Hematopoietic multipotent progenitor cell treated with erythropoietin and hydrocortisone succinate and interleukin-3 and kit ligand, for 8 days (in vitro differentiated cells): ENCODE results near the gene ZFP36L1.

Experiments used
- DNase-seq: peaks from one replicate; pipeline ENCODE4 v3.0.0-alpha.2; 2015

Gene ZFP36L1

DNA sequence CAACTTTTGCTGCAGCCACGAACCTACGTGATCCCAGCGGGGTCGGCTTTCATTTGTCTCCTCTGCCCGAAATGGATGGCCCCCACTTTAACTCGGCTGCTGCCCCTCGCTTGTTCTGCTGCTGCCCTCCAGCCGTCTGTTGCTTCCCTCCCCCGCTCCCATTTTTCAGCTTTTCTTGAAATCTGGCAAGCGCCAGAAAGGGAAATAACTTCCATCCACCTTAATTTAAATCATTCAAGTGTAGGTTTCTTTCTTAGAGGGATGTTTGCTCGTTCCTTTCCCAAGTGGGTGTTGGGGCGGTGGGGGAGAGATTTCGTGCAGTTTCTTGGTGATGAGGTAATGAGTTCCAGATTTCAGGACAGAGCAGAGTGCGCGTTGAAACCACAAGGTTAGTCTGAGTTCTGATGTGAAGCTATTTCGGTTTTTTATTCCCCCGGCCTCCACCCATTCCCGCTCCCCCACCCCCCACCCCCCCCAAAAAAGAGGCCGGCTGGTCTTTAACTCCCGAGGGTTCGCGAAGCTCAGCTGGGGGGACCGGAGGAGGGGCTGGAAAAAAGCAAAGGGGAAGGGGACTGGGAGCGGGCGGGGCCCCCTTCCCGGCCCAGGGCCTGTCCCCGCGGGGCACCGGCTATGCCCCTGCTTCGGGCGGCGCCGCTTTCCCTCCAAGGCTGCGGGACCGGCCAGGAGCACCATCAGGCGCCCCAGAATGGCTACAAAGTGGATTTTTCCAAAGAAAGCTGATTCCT is 2.2 kb upstream of the ZFP36L1 start:
- peak; percentile 62 for DNase-seq

DNA sequence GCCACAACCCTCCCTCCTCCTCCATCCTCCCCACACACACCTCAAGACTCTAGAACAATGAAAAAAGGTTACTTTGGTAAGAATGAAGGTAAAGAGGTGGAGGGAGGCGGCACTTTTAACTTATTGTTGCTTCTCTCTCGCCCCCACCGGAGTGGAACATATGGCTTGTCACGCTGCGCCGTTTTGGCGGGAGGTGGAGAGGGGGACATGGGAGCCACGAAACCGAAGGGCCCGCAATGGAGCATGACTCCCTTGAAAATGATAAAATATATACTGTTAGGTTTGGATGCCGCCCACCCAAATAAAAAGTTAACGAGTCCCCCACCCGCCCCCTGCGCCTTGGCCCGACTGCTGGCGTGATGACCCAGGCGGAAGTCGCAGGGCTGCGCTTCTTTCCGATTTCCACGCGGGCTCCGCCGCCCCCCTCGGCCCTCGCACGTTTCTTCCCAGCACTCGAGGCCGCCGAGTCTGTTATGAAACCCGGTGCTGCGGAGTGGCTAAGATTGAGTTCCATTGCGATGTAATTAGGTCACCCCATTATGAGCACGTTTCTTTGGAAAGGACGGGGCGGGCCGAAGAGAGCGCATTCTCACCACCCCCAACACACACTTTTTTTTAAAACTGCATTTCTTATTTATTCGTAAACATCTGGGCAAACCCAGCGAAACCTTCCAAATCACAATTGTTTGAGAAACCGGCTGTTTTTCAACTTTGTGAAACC is 1.4 kb upstream of the ZFP36L1 start:
- peak; percentile 75 for DNase-seq

DNA sequence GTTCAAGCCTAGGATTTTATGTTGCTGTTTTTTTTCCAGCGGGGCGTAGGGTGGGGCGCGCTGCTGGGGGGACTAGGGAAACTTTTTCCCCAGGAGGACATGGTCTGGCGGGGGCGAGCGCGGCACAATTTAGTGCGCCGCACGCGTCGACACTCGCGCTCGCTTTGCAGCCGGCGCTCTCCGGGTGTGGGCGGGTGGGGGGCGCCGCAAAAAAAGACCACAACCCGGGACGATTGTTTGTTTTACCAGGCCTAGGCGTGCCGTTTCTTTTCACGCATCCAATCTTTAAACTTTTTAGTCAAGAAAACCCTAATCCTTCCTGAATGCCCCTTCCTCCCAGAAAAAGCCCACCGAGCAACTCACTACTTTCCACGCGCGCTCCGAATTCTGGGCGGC is 865 bp upstream of the ZFP36L1 start:
- DNase-seq, result no peak

DNA sequence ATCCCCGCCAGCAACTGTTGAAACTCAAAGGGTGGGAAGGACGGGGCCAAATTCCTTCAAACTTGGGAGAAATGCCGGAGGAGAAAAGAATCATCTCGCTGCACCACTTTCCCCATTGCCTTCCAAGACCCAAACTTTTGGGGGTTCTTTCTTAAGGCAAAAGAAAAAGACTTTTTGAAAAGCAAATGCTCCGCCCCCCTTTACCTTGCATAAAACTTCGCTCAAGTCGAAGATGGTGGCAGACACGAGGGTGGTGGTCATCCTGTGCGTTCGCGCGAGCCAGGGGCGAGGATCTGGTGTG is 239 bp downstream of the ZFP36L1 start:
- DNase-seq, result no peak

DNA sequence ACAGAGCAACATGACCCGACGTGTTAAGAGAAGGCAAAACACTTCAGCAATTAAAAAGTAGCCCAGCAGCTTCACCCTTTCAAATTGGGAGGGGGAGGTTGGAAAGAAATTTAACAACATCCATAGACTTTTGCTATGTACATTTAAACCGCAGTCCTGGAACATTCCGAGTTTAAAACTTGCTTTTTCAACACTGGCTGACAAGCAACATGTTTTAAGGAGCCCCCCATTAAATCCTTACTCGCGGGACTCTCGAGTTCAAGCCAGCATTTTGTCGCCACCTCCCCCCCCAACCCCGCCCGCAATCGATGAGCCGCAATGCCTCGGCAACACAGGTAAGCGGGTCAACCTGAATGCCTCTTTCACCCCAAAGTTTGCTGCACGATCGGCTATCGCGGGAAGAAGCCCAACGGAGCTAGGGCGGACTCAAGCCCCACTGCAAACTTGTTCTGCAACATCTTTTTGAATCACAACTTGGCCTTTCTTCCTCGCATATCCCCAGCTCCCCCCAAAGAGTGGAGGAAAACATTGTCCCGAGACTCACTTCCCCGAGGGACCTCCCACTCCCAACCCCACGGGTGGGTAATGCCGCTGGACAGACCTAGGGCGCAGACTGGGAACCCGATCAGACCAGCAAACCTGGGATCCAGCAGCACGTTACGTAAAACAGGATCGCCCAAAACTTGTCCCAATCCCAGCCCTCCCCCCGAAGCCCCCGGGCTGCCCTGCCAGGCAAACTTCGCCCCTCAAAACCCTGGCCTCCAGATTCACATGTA is 777 bp downstream of the ZFP36L1 start:
- DNase-seq, result peak; percentile 35

DNA sequence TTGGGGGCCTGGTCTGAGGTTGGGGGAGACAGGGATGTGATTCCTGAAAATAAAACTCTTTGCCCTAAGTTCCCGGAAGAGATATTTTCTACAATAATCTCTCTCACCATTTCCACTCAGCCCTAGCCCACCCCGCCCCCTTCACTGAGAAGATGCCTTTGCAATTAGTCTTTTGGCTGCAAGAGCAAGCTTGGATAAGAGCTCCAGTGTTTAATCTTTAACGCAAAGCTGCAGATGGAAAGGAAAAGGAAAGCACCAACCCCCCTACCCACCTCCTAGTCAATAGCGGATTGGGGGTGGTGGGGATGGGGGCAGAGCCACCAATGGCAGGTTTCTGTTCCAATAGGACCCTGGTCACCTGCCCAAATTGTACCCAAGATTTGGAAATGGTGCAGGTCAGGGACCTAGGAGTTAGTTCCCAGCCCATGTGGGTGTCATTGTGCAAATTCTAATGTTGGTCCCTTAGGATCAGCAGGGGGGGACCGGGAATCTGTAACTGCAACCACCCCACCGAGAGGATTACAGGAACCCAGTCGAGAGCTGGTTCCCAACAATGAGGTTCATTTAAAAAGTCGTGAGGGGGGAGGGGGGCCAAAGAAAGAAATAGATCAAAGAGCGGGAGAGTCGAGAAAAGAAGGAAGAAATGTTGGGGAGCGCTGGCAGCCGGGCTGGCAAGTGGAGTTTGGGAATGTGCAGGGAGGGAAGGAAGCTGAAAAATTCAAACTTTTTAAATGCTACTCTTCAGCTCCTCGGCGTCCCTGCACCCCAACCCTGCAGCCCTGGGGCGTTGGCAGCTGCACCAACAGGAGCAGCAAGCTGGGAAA is 1.6 kb downstream of the ZFP36L1 start:
- DNase-seq, result peak; percentile 45

DNA sequence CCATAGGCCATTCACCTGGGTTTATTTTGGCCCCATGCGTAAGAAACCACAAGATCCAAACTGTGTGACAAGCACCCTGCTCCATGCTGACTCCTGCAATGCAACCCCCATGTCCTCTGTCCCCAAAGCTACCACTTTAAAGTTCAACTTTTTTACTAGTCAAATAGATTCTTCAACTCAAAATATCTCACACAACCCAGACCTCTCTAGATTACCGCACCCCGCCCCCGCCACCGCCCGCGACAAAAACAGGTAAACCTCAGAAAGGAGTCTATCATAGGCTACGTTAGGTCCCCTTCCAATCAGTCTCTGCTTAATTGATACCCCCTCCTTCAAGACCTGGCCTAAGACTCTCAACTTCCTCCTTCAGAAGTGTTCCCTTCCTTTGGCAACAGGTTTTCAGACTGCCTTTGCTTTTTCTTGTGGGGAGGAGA is 2.2 kb downstream of the ZFP36L1 start:
- no peak for DNase-seq

DNA sequence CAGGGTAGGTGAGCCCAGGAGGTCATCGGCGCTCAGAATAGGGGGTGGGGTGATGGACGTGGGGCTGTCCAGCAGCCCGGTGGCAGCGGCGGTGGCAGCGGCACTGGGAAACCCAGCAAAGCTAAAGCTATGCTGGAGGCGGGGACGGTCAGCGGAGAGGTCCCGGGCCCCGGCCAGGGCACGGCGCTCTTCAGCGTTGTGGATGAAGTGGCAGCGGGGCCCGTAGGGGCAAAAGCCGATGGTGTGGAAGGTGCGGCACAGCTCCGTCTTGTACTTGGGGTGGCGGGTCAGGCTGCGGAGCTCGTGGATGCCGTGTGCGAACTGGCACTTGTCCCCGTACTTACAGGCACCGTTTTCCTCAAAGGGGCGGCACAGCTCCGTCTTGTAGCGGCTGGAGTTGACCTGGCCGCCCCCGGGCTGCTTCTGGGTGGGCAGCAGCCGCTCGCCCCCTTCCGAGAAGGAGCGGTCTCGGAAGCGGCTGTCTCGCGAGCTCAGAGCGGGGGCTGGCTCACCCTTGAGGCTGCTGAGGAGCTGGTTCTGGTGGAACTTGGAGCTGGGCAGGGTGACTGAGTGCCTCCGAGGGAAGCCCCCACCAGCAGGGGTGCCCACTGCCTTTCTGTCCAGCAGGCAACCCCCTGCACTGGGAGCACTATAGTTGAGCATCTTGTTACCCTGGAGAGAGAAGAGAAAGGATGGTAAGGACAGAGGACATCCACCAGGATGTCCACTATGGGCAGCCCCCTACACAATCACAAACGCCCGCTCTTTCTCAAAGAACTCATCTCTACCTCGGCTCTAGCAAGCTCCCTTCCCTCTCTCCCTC is 2.8 kb downstream of the ZFP36L1 start:
- no peak for DNase-seq

DNA sequence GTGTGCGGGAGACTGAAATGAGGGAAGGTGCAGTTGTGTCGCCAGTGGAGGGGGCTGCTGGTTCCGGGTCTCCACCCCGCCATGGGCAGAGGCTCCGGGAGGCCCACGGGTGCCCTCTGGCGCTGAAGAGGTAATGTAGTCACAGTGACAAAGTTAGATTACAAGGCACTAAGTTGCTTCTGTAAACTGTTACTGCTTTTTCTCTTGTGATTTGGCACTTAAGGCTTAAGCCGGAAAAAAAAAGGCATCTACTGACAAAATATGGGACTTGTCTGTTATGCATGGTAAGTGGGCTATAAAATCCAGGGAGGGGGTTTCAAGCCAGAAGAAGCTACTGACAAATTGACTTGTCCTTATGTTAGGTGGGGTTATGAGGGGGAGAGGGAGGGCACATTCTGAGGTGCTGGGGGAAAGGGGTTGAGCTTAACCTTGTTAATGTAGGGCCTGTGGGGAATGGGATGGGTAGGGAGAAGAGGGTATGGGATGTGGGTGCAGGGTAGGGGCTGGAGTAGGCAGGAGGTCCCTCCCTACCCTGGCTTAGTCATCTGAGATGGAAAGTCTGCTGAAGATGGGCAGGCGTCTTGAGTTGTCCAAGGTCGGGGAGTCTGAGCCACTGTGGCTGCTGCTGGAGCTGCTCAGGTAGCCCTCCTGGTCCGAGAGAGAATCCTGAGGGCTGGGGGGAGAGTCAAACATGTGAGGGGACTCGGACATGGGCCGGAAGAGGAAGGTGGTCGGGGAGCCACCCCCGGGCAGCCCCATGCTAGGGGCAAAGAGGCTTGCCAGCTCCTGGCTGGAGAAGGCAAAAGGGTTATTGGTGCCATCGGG is 3.7 kb downstream of the ZFP36L1 start:
- DNase-seq, result peak; percentile 84

DNA sequence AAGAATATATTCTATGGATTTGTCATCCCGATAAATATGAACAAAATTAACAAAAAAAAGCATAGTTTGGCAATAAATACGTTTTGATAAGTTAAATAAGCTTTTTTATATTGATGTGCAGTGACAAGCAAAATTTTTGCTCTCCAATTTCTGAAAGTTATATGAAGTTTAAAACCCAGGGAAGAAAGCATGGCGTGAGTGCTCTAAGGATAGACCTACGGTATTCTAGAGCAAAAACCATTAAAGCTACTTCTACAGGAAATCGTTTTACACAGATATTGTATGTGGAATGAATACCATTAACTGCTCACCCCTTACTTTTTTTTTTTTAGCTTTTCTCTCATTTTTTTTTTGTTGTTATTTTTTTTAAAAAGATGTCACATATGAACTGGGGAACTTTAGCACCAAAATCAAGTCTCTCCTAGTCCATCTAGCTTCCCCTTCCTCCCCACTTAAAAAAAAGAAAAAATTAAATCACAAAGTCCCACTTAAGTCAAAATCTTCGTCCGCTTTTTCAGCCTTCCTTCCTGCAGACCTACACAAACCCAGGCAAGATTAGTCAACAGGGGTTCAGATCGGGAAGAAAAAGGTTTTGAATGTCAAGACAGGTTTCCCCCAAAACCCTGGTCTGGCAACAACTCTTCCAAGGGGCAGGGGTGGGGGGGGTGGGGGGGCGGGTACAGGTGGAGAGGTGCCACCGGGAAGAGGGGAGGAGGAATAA is 4.4 kb downstream of the ZFP36L1 start:
- DNase-seq, result no peak

DNA sequence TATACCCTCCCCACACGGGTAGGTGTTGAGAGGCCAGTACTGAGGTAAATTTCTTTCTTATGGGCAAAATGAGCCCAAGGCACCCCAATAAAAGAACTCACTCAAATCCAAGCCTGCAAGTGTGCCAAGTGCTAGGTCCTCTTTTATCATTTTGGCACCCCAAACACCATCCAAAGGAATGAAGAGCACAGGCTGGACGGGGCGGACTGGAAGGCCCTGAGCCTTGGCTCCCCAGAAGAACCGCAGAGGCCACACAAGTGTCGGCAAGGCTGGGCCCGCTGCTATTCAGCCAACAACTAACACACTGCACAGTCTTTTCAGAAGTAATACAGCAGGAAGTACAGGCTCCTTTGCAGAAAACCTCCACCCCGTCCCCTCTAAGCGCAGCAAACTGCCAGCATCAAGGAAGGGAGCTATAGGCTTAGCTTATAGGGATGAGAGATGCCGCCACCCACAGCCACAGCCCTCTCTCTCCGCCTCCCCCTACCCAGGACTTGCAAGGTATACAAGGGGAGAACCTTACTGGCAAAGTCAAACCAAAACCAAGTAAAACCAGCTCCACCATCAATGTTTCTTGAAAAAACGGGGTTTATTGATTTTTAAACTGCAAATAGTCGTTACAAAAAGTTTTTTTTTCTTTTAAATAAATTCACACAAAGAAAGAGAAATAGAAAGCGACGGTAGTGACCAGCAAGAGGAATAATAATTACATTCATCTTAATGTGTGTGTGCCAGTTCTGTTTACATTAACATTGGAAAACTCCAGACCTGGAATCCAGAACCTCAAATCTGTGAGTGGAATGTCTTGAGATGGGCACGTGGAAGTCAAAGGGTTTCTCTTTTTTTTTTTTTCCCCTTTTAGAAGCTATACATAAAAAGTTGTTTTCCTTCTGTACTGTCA is 5.5 kb downstream of the ZFP36L1 start:
- no peak for DNase-seq

DNA sequence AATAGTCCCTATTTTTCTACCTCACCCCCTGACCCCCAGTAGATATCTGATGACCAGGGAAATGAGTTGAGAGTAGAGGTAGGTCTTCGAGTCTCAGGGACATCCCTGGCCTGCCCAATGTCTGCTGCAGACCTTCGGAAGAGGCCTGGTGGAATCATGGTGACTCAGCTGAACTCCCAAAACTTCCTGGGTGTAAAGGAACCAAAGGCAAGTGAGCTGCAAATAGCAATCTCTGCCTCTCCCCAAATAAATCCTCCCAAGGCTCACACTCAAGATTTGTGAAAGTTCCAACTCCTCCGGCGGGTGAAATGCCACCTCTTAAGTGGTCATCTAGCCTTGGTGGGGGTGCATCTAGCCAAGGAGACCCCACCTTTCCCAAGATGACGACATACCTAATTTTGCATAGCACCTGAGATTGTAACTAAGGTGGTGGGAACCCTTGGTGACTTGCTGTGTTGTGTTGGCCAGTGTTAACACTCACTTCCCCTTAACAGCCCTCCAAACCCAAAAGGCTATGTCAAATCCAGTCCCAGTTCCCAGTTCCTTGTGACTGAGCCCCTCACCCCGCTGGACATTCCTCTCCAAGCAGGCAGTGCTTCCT is 6.3 kb downstream of the ZFP36L1 start:
- no peak for DNase-seq

DNA sequence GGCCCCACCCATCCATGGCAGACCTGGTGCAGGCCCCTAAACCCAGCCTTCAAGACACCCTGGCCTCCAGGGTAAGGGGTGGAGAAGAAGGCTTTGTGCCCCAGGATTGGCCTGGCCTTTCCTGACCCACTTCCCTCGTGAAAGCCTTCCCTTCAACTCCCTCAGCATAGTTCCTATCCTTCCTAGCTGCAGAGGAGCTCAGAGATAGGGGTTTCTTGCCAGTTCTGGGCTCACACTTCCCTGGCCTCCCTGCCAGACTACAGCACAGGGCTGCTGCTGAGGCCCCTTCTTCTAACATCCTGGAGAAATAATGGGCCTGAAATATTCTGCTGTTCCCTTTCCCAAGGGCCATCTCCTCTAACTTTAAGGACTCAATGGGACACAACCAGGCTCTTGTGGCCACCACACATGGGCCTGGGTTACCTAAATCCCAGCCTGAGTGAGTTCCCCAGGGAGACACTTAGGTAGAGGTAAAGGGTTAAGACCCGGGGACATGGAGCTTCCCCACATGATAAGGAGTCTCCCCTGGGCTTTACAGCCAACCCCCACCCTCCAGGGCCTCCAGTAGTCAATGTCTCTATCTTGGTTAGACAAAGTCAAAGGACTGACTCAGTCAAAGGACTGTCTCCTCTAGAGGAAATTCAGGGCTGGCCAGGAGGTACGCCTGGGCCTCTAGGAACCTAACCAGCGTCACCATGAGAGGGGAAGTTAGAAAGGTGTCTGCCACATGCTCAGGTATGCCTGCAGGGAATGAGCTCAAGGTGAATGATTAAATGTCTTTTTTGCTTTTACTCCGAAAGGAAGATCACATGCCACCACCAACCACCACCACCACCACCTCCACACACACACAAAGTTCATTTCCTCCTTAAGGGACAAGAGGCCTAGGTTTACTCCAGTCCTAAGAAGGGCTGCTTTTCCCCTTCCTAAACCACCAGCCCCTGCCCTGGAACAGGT is 7.1 kb downstream of the ZFP36L1 start:
- DNase-seq, result peak; percentile 33

DNA sequence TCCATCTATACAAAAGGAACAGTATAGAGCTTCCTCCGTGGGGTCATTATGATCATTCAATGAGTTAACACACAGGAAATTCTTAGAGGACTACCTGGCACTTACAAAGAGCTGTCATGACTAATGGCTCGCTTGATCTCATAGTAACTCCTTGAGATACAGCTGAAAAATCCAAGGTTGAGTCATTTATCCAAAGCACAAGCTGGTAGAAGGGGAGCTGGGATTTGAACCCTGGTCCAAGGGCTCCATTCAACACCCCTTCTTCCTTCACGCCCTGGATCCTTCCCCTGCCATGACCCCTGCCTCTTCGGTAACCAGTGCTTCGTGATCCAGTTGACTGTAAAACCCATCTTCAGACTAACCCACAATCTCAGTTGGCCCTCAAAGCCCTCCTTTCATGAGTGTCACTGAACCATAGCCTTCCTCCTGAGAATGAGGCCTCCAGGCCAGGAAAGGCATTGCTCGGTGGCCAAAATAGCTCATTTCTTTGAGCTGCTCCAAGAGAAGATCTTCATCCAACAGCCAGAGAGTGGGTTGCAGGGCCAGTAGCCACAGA is 7.8 kb downstream of the ZFP36L1 start:
- no peak for DNase-seq

DNA sequence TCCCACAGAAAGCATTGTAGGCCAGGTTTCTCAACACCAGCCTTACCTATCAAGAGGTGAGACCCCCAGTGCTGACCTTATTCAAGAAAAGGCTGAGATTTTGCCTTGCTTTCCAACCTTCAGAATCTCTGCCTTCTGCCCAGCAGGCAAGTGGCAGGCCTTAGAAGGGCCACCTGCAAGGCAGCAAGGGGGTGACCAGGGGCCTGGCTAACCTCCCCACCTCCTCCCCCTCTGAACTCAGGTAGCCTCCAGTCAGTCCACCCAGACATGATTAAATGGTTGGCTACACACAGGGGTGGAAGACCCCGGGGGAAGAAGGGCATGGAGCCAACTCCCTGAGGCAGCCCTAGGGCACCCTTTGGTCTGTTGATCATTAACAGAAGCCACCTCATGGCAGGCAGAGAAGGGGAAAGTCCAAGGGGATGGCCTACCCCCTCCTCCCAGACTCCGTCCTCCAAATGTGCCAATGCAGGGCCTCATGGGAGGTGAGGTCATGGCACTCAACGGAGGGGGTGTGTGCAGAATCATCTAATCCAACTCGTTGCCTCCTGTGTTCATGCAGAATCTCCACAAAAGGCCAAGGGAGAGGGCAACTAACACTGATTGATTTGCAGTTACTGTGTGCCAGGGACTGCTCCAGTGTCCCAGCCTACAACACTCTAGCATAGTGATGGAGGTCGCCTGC is 8.5 kb downstream of the ZFP36L1 start:
- DNase-seq, result no peak

DNA sequence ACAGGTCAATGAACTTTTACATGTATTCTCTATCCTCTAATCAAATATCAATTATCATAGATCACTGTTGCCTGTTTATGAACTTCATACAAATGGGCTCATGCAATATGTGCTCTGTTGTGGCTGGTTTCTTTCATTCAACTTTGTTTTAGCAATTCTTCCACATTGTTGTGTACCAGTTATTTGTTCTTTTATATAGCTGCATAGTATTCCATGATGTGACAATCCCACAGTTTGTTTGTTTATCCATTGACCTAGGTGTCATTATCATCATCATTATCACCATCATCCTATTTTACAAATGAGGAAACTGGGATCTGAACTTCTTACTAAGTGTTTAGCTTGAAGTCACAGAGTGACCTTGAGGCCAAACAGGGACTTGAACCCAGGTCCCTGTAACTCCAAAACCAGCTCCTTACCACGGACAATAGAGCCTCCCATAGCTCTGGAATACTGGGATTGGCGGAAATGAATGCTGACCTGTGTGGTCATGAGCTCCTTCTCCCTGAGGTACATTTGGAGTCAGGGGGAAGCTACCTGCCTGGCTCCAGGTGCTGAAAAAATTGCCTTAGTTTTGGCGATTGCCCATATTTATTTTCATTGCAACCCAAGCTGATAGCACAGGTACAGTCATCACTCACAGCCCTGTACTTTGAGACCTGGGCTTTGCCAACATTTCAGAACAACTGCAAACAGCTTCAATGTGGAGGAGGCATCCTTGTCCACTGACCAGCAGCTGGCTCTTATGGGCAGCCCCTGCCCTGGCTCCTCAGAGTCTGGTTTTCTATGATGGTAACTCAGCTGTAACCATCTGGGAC is 9.2 kb downstream of the ZFP36L1 start:
- no peak for DNase-seq
